ENCODE measurements around the gene PCDHGA8. TPM values are rescaled to one million over a fixed set of nuclear protein-coding genes. Genes with fewer than 3 reads are reported as not detected.
"Not testable (repeated sequence)": the region's sequence is repeated elsewhere in the genome, so short reads cannot be mapped to it uniquely, and the experiment has no call there.

Gene PCDHGA8
- total RNA-seq, 1 donor from 2014 or later, result 0.15 TPM

DNA sequence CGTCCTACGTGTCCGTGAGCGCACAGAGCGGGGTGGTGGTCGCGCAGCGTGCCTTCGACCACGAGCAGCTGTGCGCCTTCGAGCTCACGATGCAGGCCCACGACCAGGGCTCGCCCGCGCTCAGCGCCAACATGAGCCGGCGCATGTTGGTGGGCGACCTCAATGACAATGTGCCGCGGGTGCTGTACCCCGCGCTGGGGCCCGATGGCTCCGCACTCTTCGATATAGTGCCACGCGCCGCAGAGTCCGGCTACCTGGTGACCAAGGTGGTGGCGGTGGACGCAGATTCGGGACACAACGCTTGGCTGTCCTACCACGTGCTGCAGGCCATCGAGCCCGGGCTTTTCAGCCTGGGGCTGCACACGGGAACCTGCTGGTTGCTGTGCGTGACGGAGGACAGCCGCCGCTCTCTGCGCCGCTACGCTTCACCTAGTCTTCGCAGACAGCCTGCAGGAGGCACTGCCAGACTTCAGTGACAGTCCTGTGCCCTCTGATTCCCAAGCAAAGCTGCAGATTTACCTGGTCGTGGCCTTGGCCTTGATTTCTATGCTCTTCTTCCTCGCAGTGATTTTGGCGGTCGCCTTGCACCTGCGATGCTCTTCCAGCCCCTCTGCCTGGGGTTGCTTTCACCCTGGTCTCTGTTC is 35.5 kb downstream of the PCDHGA8 start:
- intact Hi-C loops (cut with micrococcal nuclease), result loop anchor here (10.0 kb wide), 1 partner anchor 583 kb away; the partner anchor contains the start of genes PCDHA8 and PCDHA9

DNA sequence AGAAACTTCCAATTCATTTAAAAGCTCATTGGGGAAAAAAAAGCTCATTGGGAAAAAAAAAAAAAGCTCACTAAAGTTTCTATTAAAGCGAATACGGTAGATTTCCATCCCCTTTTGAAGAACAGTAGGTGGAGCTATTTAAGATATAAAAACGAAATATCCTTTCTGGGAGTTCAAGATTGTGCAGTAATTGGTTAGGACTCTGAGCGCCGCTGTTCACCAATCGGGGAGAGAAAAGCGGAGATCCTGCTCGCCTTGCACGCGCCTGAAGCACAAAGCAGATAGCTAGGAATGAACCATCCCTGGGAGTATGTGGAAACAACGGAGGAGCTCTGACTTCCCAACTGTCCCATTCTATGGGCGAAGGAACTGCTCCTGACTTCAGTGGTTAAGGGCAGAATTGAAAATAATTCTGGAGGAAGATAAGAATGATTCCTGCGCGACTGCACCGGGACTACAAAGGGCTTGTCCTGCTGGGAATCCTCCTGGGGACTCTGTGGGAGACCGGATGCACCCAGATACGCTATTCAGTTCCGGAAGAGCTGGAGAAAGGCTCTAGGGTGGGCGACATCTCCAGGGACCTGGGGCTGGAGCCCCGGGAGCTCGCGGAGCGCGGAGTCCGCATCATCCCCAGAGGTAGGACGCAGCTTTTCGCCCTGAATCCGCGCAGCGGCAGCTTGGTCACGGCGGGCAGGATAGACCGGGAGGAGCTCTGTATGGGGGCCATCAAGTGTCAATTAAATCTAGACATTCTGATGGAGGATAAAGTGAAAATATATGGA is 38.1 kb downstream of the PCDHGA8 start, which contains the start of gene PCDHGA12:
PCDHGA12 (plus strand) TSS at position 176 of the 782 bp plus-strand sequence; CDS start at position 429, 253 bp downstream.
- intact Hi-C loops (cut with micrococcal nuclease), result no loop called here

DNA sequence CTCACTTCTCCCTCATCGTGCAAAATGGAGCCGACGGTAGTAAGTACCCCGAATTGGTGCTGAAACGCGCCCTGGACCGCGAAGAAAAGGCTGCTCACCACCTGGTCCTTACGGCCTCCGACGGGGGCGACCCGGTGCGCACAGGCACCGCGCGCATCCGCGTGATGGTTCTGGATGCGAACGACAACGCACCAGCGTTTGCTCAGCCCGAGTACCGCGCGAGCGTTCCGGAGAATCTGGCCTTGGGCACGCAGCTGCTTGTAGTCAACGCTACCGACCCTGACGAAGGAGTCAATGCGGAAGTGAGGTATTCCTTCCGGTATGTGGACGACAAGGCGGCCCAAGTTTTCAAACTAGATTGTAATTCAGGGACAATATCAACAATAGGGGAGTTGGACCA is 38.9 kb downstream of the PCDHGA8 start:
- intact Hi-C loops (cut with micrococcal nuclease), result no loop called here

DNA sequence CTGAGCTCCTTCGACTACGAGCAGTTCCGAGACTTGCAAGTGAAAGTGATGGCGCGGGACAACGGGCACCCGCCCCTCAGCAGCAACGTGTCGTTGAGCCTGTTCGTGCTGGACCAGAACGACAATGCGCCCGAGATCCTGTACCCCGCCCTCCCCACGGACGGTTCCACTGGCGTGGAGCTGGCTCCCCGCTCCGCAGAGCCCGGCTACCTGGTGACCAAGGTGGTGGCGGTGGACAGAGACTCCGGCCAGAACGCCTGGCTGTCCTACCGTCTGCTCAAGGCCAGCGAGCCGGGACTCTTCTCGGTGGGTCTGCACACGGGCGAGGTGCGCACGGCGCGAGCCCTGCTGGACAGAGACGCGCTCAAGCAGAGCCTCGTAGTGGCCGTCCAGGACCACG is 39.9 kb downstream of the PCDHGA8 start:
- intact Hi-C loops (cut with micrococcal nuclease), result not testable (repeated sequence)

DNA sequence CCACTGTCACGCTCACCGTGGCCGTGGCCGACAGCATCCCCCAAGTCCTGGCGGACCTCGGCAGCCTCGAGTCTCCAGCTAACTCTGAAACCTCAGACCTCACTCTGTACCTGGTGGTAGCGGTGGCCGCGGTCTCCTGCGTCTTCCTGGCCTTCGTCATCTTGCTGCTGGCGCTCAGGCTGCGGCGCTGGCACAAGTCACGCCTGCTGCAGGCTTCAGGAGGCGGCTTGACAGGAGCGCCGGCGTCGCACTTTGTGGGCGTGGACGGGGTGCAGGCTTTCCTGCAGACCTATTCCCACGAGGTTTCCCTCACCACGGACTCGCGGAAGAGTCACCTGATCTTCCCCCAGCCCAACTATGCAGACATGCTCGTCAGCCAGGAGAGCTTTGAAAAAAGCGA is 40.3 kb downstream of the PCDHGA8 start:
- intact Hi-C loops (cut with micrococcal nuclease), result not testable (repeated sequence)

DNA sequence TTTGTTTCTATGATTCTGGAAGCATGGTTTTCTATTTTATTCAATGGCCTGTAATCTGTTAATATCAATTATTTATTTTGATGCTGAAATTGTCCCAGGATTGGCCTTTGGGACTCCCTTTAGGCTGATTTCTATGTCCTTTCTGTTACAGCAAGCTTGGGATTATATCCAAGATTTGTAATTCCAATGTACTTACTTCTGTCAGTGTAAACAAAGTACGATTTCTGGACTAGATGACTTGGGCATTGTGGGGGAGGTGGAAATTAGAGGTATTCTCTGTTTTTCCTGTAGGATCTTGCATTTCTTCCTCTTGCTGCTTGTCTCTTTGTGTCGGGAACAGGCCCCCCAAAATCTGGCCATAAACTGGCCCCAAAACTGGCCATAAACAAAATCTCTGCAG is 41.6 kb downstream of the PCDHGA8 start:
- intact Hi-C loops (cut with micrococcal nuclease), result no loop called here

DNA sequence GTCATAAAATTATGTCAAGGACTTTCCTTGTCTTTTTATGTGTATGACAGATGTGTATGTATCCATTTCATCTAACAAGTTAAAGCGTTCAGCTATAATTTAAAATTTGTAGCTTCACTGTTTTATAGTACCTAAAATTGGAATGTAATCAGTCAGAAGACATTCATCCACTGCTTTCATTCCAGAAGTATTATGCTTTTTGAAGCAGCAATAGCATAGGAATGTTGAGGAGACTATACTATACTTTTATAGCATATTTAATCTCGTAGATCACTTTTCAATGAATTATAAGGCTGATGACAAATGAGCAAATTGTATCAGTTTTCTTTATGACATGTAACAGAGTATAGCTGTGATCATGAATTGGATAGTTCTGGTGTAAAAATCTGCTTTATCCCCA is 44.8 kb downstream of the PCDHGA8 start:
- intact Hi-C loops (cut with micrococcal nuclease), result no loop called here

DNA sequence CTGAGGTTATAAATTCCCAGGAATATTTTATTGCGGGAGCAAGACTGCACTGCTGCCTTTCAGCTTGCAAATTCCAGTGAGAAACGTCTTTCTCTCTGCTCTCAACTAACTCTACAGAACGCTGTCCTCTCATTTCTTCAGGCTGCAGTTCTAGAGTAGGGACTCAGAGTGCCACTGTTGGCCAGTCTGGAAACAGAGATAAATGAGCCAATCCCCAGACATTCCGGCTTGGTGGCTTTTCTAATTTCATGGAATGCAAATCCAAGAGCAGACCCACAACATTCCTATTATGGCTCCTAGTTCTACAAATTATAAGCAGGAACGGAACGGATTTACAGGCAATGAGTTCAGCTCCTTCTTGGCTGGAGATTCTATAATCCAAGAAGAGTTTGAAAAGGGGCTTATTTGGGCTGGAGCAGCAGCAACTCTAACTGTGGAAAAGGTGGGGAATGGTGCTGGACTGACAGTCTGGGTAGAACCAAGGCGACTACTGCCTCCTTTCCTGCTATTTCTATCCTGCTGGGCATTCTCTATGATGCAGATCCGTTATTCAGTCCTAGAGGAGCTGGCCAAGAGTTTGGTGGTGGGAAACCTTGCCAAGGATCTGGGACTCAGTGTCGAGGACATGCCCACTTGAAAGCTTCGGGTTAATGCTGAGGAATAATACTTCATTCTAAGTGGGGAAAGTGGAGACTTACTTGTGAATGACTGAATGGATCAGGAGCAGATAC is 47.1 kb downstream of the PCDHGA8 start:
- intact Hi-C loops (cut with micrococcal nuclease), result no loop called here

DNA sequence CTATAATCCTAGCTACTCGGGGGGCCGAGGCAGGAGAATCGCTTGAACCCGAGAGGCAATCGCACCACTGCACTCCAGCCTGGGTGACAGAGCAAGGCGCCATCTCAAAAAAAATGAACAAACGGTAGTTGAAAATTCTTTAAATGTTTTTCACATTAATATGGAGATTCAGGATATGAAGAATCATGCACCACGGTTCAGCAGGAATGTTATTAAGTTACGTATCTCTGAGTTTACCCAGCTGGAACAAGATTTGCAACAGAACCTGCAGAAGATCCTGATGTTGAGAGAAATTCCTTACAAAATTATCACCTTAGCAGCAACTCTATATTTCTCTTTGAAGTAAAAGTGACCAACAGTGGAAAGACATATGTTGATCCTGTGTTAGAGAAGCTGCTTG is 47.9 kb downstream of the PCDHGA8 start:
- intact Hi-C loops (cut with micrococcal nuclease), result no loop called here

DNA sequence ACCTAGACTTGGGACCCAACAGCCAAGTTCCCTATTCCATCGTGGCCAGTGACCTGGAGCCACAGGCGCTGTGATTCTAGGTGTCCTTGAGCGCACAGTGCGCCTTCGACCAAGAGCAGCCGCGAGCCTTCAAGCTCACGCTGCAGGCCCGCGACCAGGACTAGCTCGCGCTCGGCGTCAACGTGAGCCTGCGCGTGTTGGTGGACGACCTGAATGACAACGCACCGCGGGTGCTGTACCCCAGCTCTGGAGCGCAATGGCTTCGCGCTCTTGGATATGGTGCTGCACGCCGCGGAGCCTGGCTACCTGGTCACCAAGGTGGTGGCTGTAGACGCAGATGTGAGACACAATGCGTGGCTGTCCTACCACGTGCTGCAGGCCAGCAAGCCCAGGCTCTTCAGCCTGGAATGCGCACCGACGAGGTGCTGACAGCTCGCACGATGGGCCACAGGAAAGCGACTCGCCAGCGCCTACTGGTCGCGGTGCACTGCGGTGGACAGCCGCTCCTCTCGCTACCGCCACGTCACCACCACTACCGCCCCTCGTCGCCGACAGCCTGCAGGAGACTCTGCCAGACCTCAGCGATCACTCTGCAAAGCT is 49.2 kb downstream of the PCDHGA8 start:
- intact Hi-C loops (cut with micrococcal nuclease), result no loop called here

Other genes starting within 250 kb of the PCDHGA8 start
- gene PCDHB6, start 242.6 kb upstream of the PCDHGA8 start, total RNA-seq, result not detected in 2 replicates
- not detected in 2 replicates for gene PCDHB7, start 220.0 kb upstream of the PCDHGA8 start, total RNA-seq
- gene PCDHB8, start 214.8 kb upstream of the PCDHGA8 start, total RNA-seq, result not detected in 2 replicates
- not detected in 2 replicates for gene PCDHB16, start 210.2 kb upstream of the PCDHGA8 start, total RNA-seq
- gene PCDHB9, start 205.5 kb upstream of the PCDHGA8 start, total RNA-seq, result not detected in 2 replicates
- gene PCDHB10, start 200.3 kb upstream of the PCDHGA8 start, total RNA-seq, result not detected in 2 replicates
- not detected in 2 replicates for gene PCDHB11, start 193.0 kb upstream of the PCDHGA8 start, total RNA-seq
- gene PCDHB12, start 183.9 kb upstream of the PCDHGA8 start, total RNA-seq, result not detected in 2 replicates
- not detected in 2 replicates for gene PCDHB13, start 178.7 kb upstream of the PCDHGA8 start, total RNA-seq
- not detected in 2 replicates for gene PCDHB14, start 169.3 kb upstream of the PCDHGA8 start, total RNA-seq
- not detected in 2 replicates for gene PCDHB15, start 147.2 kb upstream of the PCDHGA8 start, total RNA-seq
- 0.44 and 0.56 TPM in 2 replicates for gene SLC25A2, start 88.6 kb upstream of the PCDHGA8 start, total RNA-seq
- 61.0 and 65.9 TPM in 2 replicates for gene TAF7, start 71.8 kb upstream of the PCDHGA8 start, total RNA-seq
- 0.15 and 0.17 TPM in 2 replicates for gene PCDHGA1, start 62.1 kb upstream of the PCDHGA8 start, total RNA-seq
- 0.05 and 0.07 TPM in 2 replicates for gene PCDHGA2, start 53.9 kb upstream of the PCDHGA8 start, total RNA-seq
- 0.07 and 0.34 TPM in 2 replicates for gene PCDHGA3, start 48.8 kb upstream of the PCDHGA8 start, total RNA-seq
- gene PCDHGB1, start 42.5 kb upstream of the PCDHGA8 start, total RNA-seq, result 0.15 and 0.17 TPM in 2 replicates
- 0.74 and 0.98 TPM in 2 replicates for gene PCDHGA4, start 37.6 kb upstream of the PCDHGA8 start, total RNA-seq
- 1.0 and 1.3 TPM in 2 replicates for gene PCDHGB2, start 32.6 kb upstream of the PCDHGA8 start, total RNA-seq
- gene PCDHGA5, start 28.5 kb upstream of the PCDHGA8 start, total RNA-seq, result 0.46 and 0.49 TPM in 2 replicates
- 0.88 and 1.3 TPM in 2 replicates for gene PCDHGB3, start 22.4 kb upstream of the PCDHGA8 start, total RNA-seq
- 0.44 and 0.80 TPM in 2 replicates for gene PCDHGA6, start 18.7 kb upstream of the PCDHGA8 start, total RNA-seq
- gene PCDHGA7, start 9.9 kb upstream of the PCDHGA8 start, total RNA-seq, result 0.15 and 0.24 TPM in 2 replicates
- 0.17 TPM in 2 replicates for gene PCDHGB4, start 4.9 kb upstream of the PCDHGA8 start, total RNA-seq
- 0.46 and 0.66 TPM in 2 replicates for gene PCDHGB5, start 5.3 kb downstream of the PCDHGA8 start, total RNA-seq
- 0.17 and 0.27 TPM in 2 replicates for gene PCDHGA9, start 10.1 kb downstream of the PCDHGA8 start, total RNA-seq
- 0.22 and 0.37 TPM in 2 replicates for gene PCDHGB6, start 15.4 kb downstream of the PCDHGA8 start, total RNA-seq
- gene PCDHGA10, start 20.4 kb downstream of the PCDHGA8 start, total RNA-seq, result 0.20 and 0.27 TPM in 2 replicates
- 0.07 and 0.29 TPM in 2 replicates for gene PCDHGB7, start 25.0 kb downstream of the PCDHGA8 start, total RNA-seq
- 0.24 and 0.32 TPM in 2 replicates for gene PCDHGA11, start 28.4 kb downstream of the PCDHGA8 start, total RNA-seq
- 0.12 and 0.20 TPM in 2 replicates for gene PCDHGA12, start 37.9 kb downstream of the PCDHGA8 start, total RNA-seq
- gene PCDHGC3, start 83.3 kb downstream of the PCDHGA8 start, total RNA-seq, result 0.07 TPM in 1 of 2 replicates, not detected in the other
- 0.37 TPM in 1 of 2 replicates, not detected in the other for gene PCDHGC4, start 92.4 kb downstream of the PCDHGA8 start, total RNA-seq
- gene PCDHGC5, start 96.4 kb downstream of the PCDHGA8 start, total RNA-seq, result not detected in 2 replicates
- gene DIAPH1, start 226.4 kb downstream of the PCDHGA8 start, total RNA-seq, result 273 and 283 TPM in 2 replicates
- 77.6 and 87.0 TPM in 2 replicates for gene HDAC3, start 244.2 kb downstream of the PCDHGA8 start, total RNA-seq
- 18.2 and 19.3 TPM in 2 replicates for gene RELL2, start 244.4 kb downstream of the PCDHGA8 start, total RNA-seq

All from T-helper 1 cell treated with Interleukin-12 subunit alpha and Interleukin-12 subunit beta and Interleukin-4 antibody, amounts not matched to agents 30 ng/mL and 1 ng/mL, for 36 hours (primary cell).